GM23248 (cell line): ENCODE results near the gene USP24.

ENCODE experiments used
- EZH2 ChIP-seq: fragments of 200-600 bp; sonication (generic); IDR thresholded peaks from 2 replicates; pipeline ENCODE4 v1.6.1; 2018; ENCODE audit warnings: antibody characterized with exemption, mild to moderate bottlenecking; ENCODE audit not compliant: insufficient read depth, poor library complexity, severe bottlenecking
- EZH2phosphoT487 ChIP-seq: fragments of 200-600 bp; sonication (generic); IDR thresholded peaks from 2 replicates; pipeline ENCODE4 v1.6.1; 2018; ENCODE audit warnings: antibody characterized with exemption, moderate library complexity, mild to moderate bottlenecking, low read depth; ENCODE audit not compliant: insufficient read depth

GRCh38 chr1:55215194-55216021 is at the start of gene USP24:
- no peak for TF ChIP-seq EZH2
- TF ChIP-seq EZH2phosphoT487 = no peak
